Transverse colon (tissue), 4 donors: Measurements from ENCODE around the gene USP24. TPM values are rescaled to one million over a fixed set of nuclear protein-coding genes. Genes with fewer than 3 reads are reported as not detected.

ENCODE experiments used
- DNase-seq: peaks from one replicate; pipeline ENCODE4 v3.0.0-alpha.2; 2019
- H3K27ac ChIP-seq, 4 donors: fragments of 200-600 bp; sonication (generic); 2 replicates each; pipeline ENCODE4 v1.5.1; 2016 to 2018; ENCODE audit warnings: inconsistent platforms in 4 of 4
- H3K27me3 ChIP-seq: fragments of 200-600 bp; sonication (generic); 2 replicates; pipeline ENCODE4 v1.5.1; 2017; ENCODE audit warnings: inconsistent platforms
- H3K36me3 ChIP-seq, 4 donors: fragments of 200-600 bp; sonication (generic); 2 replicates each; pipeline ENCODE4 v1.5.1; 2017 to 2019; ENCODE audit warnings: inconsistent platforms in 4 of 4
- H3K4me1 ChIP-seq, 4 donors: fragments of 200-600 bp; sonication (generic); 2 replicates each; pipeline ENCODE4 v1.5.1; 2017 to 2020; ENCODE audit warnings: inconsistent platforms in 4 of 4
- H3K4me3 ChIP-seq, 4 donors: fragments of 200-600 bp; sonication (generic); 1 replicate in 1 of 4; 2 replicates in 3 of 4; pipeline versions ENCODE4 v1.5.1 to v1.6.1; 2017 to 2019; ENCODE audit warnings: inconsistent platforms in 4 of 4
- H3K9me3 ChIP-seq, 2 donors: fragments of 200-600 bp; sonication (generic); 2 replicates each; pipeline ENCODE4 v1.5.1; 2017 to 2019; ENCODE audit warnings: inconsistent platforms in 2 of 2
- CTCF ChIP-seq, 5 experiments: fragments of 200-600 bp in 3 of 5; fragments of 450-650 bp in 2 of 5; sonication (generic) in 3 of 5; IDR thresholded peaks; 1 replicate in 2 of 5; 2 replicates in 3 of 5; pipeline ENCODE4 v1.5.1; 2016 to 2017; ENCODE audit warnings: antibody characterized with exemption in 5 of 5, inconsistent platforms in 3 of 5, mild to moderate bottlenecking in 2 of 5, moderate library complexity in 1 of 5
- EP300 ChIP-seq: sonication (generic); formaldehyde crosslinking; IDR thresholded peaks from one replicate; pipeline ENCODE4 v1.6.1; 2017; ENCODE audit warnings: antibody characterized with exemption, low read depth
- POLR2A ChIP-seq: fragments of 450-650 bp; IDR thresholded peaks from one replicate; pipeline ENCODE4 v1.6.1; 2016; ENCODE audit warnings: antibody characterized with exemption, mild to moderate bottlenecking, moderate library complexity
- POLR2AphosphoS5 ChIP-seq, 3 donors: sonication (generic); formaldehyde crosslinking; IDR thresholded peaks; one replicate each; pipeline ENCODE4 v1.6.1; 2016; ENCODE audit warnings: antibody characterized with exemption in 3 of 3
- WGBS, 2 donors: methylation state at CpG; one replicate each; pipeline ENCODE4 v1.1.5; 2018; ENCODE audit warnings: low coverage in 1 of 2; 5-methylcytosine and 5-hydroxymethylcytosine counted together
- in situ Hi-C, 4 donors: fragments of 200-750 bp; cut with MboI; loops; one replicate each; pipeline versions ENCODE4 v1.15.0 to v1.15.1; 2017; ENCODE audit warnings: low sequenced_read_pairs in 3 of 4, low pct_ligation_motif_present in 1 of 4, low pct_unique_long_range_greater_than_20kb in 1 of 4
- intact Hi-C: fragments of 100-400 bp; cut with DNase I; formaldehyde crosslinking; loops from one replicate; pipeline ENCODE4 v1.15.1; 2023; ENCODE audit warnings: low total_unique reads
- total RNA-seq, 4 donors: library from RNA; depleted of rRNA; stranded (reverse); fragments of >200 nt; gene quantifications; one replicate each; pipeline ENCODE4 v1.1.0, GENCODE V29; 2016

Gene USP24
- total RNA-seq, 4 donors from 2014 or later: 30.7 to 79.4 (median 48.9) TPM

GRCh38 chr1:55069280-55069679 is 145.9 kb downstream of the USP24 start:
- Histone ChIP-seq H3K27me3 (no peaks in the 10 kb centered on the region), H3K4me1 (peaks cover 0 to 9% (median 0%) of the 10 kb centered on the region in 4 donors), H3K9me3 (no peaks in the 10 kb centered on the region), H3K27ac (no peak overlapping the region), H3K36me3 (peaks cover 0 to 60% (median 22%) of the 10 kb centered on the region in 4 donors), H3K4me3 (no peak overlapping the region)
- in situ Hi-C loops (no loop called here), intact Hi-C loops (no loop called here)
- TF ChIP-seq POLR2A (no peak), CTCF (IDR thresholded peaks at IDR 0.05) (no peak), POLR2AphosphoS5 (IDR thresholded peaks at IDR 0.05) (no peak), EP300 (no peak)
- DNase-seq: no peak
- WGBS, 2 donors: 78 to 88% methylated on average over 5 to 7 of the region's 7 CpGs

- Histone ChIP-seq H3K27ac (no peak overlapping the region), H3K27me3 (no peaks in the 10 kb centered on the region), H3K4me1 (peaks cover 0 to 10% (median 0%) of the 10 kb centered on the region in 4 donors), H3K4me3 (no peak overlapping the region), H3K9me3 (no peaks in the 10 kb centered on the region), H3K36me3 (peaks cover 0 to 56% (median 19%) of the 10 kb centered on the region in 4 donors)
- WGBS, 2 donors: 91 to 98% methylated on average over 8 to 9 of the region's 9 CpGs
- no peak for TF ChIP-seq CTCF (IDR thresholded peaks at IDR 0.05)
- no peak for TF ChIP-seq EP300
- no peak for TF ChIP-seq POLR2A
- no peak for TF ChIP-seq POLR2AphosphoS5 (IDR thresholded peaks at IDR 0.05)
- in situ Hi-C loops: no loop called here
- intact Hi-C loops: no loop called here
- no peak for DNase-seq
Observed at GRCh38 chr1:55068638-55069037, 146.5 kb downstream of the USP24 start.

GRCh38 chr1:55067914-55068313 is 147.2 kb downstream of the USP24 start:
- 50 to 65% methylated on average over 1 of the region's 1 CpG for WGBS, 2 donors
- no peak overlapping the region for H3K4me3 ChIP-seq
- no peaks in the 10 kb centered on the region for H3K9me3 ChIP-seq
- in situ Hi-C loops (no loop called here), intact Hi-C loops (no loop called here)
- H3K27me3 ChIP-seq: no peaks in the 10 kb centered on the region
- peaks cover 0 to 48% (median 16%) of the 10 kb centered on the region in 4 donors for H3K36me3 ChIP-seq
- peaks cover 0 to 10% (median 0%) of the 10 kb centered on the region in 4 donors for H3K4me1 ChIP-seq
- no peak overlapping the region for H3K27ac ChIP-seq
- DNase-seq: no peak
- no peak for TF ChIP-seq POLR2AphosphoS5 (IDR thresholded peaks at IDR 0.05)
- no peak for TF ChIP-seq POLR2A
- TF ChIP-seq EP300: no peak
- TF ChIP-seq CTCF (IDR thresholded peaks at IDR 0.05): no peak

GRCh38 chr1:55067022-55067778 is 148.0 kb downstream of the USP24 start:
- Histone ChIP-seq H3K27me3 (no peaks in the 10 kb centered on the region), H3K36me3 (peaks cover 0 to 41% (median 13%) of the 10 kb centered on the region in 4 donors), H3K4me1 (peaks cover 0 to 10% (median 0%) of the 10 kb centered on the region in 4 donors), H3K27ac (no peak overlapping the region), H3K4me3 (no peak overlapping the region), H3K9me3 (no peaks in the 10 kb centered on the region)
- intact Hi-C loops: no loop called here
- WGBS, 2 donors: 91 to 94% methylated on average over 1 to 17 of the region's 17 CpGs
- TF ChIP-seq POLR2A (no peak), CTCF (IDR thresholded peaks at IDR 0.05) (no peak), EP300 (no peak), POLR2AphosphoS5 (IDR thresholded peaks at IDR 0.05) (no peak)
- DNase-seq: no peak
- in situ Hi-C loops: no loop called here
